ENCODE results near the gene PNLDC1.

PNLDC1 gene

DNA sequence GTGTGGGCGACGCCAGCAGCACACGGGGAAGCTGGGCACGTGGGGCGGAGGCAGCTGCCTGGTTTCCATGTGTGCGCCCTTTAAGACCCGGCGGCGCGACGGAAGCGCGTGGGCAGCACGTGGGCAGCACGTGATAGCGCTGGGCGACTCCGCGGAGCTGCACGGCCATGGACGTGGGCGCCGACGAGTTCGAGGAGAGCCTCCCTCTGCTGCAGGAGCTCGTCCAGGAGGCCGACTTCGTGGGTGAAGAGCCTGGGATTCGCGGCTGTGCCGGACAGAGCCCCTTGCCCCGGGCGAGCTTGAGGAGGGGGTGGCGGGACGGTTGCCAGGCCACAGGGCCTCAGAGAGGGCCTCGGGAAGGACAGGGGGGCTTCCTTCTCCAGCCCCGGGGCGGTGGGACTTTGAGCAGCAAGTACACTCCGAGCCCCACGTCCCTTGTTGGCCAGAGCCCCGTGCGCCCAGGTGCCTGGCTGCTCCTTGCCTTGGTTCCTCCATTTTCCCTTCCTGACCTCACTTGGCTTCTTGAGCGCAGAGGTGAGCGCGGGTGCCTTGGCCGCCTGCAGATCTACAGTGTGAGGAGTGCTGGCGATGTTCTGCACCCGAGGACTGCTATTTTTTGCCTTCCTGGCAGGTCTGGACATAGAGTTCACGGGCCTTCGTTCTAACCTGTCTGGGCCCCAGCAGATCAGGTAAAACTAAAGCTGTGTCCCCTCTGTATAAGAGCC lies at the start of gene PNLDC1:
Gene PNLDC1 (plus strand): TSS at position 136 of the 725 bp plus-strand sequence. CDS start 32 bp downstream, at position 168.
- no peak for DNase-seq

DNA sequence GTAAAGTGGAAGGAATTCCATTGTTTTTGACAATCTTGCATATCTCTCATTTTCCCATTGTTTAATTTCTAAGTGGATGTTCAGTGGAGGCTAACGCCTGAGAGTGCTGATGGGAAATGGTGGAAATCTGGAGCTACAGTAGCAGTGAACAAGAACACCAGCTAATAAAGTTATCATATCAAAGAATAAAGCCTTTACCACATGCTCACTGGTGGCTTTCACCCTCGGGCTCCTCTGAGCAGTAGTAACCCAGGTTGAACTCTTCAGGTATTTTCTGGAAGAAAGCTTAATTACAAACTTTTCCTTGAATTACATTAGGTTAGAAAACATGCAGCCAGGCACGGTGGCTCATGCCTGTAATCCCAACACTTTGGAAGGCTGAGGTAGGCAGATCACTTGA lies 48.6 kb upstream of the PNLDC1 start:
- no peak for DNase-seq

DNA sequence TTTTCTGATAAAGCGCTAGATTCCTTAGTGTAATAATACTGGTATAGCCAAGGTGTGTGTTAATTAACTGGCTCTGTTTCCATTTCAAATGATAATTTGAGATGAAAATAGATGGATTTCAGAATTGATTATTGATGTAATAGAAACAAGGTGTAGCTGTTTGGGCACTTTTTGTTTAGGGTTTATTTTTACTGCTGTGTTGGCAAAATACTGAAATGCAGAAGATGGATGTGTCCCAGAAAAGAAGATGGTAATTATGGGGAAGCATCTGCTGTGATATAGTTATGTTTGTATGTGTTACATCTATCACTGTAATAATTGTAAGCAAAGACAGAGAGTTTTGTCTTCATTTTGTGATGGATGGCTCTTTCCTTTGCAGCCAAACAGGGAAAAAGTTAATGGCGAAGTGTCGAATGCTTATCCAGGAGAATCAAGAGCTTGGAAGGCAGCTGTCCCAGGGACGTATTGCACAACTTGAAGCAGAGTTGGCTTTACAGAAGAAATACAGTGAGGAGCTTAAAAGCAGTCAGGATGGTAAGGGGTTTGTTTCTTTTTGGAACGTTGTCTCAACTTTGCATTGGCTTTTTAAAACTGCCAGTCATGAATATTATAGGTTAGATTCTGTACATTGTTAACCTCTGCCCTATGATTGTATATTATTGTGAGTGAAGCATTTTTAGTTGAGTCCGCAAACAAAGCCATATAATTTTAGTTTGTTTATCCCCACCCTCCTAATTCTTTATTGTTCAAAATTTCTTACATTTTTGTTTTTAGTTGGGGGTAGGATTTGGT lies 46.8 kb upstream of the PNLDC1 start:
- no peak for DNase-seq

DNA sequence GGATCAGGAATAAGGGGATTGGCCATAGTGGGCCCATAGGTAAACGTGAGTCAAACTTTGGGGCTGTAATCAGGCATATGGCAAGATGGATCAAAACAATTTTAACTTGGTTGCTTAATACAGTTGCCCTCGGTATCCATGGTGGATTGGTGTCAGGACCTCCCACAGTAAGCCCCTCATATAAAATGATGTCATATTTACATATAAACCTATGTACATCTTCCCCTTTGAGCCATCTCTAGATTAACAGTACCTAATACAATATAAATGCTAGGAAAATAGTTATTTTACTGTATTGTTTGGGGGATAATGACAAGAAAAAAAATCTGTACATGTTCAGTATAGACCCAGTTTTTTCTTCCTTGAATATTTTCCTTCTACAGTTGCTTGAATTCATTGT lies 45.7 kb upstream of the PNLDC1 start:
- no peak for DNase-seq

GRCh38 chr6:159754959-159755914 lies 44.8 kb upstream of the PNLDC1 start:
- peak in 12 of 51 donors; percentile 2 to 26 (median 8) for DNase-seq

- no peak for DNase-seq
Measured at GRCh38 chr6:159756508-159756907, 43.6 kb upstream of the PNLDC1 start.

DNA sequence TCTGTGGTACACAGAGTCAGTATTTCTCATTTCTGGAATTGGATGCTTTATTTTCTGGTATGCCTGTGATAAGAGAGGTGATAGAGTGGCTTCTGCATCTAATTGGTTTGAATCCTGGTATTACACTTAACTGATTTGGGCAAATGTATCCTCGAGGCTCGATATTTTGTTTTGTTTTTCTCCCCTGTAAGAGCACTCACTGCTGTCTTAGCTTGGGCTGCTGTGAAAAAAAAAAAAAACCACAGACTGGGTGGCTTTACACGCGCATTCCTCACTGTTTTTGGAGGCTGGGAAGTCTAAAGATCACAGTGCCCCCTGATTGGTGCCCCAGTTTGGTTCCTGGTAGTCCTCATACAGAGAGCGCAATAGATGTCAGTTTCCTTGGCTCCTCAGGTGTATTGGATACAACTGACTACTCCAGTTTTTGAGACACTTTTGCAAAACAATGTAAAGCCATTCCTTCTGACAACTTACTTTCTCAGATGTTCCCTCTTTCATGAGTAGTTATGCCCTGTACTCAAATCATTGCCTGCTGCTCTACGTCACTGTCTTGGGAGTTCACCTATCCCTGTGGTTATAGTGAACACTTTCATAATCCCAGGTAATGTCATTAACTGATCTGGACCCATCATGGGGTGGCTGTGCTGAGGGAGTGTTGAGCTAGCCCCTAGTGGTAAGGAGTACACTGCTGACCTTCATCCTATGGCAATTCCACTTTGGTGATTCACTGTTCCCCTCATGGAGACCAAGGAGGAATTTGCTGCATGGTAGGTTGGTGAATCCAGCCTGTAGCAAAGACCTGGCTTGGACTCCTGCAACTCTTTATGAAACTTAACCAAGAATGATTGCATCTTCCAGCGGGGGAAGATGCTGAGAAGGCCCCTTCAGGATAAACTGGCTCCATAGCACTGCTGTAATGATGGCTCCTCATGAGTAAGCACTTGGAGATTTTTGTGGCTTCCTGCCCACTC lies 41.8 kb upstream of the PNLDC1 start:
- no peak for DNase-seq

GRCh38 chr6:159759645-159760044 lies 40.4 kb upstream of the PNLDC1 start:
- DNase-seq, result no peak

DNA sequence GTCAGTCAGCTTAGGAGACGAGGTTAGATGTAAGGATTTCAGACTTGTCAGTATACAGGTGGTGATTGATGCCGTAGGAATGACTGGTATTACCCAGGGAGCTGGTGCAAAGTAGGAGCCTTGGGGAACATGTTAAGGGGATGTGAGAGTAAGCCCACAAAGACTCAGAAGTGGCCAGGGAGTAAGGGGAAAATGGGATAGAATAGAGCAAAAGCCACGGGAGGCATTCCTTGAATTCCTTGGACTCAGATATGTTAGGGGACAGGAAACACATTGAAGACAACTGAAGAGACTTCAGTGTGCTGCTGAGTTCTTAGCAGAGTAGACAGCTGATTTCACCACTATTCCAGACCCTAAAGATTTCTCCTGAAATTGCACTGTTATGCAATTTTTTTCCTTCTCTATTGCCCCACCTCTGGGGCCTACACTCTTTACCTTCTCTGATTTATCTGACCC lies 39.4 kb upstream of the PNLDC1 start:
- no peak for DNase-seq

DNA sequence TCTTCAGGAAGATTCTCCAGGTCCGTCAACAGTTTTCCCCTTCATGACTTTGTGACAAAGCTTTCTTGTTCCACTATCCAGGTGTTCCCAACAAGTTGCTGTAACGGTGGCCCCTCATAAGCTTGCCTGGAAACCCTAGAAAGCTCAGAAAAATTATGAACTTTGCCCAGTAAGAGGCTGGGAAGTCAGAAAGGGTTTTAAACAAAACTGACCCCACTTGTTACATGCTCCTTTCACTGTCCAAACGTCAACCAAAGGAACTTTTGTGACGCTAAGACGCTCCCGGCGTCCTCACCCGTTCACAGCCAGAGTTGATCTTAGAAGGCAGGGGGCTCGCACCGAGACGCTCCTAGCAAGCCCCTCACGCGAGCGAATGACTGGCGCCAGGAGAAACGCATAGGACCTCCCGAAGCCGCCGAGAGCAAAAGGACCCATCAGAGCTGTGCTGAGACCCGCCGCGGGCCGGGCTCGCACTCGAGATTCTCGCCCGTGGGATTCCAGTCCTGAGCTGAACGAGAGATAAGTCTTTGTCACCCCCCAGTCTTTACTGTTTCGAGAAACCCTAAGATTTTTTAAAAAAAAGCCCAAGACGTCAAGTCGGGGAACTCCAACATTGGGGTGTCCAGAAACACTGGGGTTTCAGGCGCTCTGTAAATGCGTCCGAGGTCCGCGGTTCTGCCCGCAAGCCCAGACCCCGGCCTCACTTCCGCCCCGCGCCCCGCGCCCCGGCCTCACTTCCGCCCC lies 38.8 kb upstream of the PNLDC1 start:
- peak in 21 of 51 donors; percentile 10 to 68 (median 41) for DNase-seq

GRCh38 chr6:159761873-159762680 lies 38.0 kb upstream of the PNLDC1 start, which contains the start of gene ACAT2:
Gene ACAT2, plus strand, starts transcription at chr6:159762045. Its CDS starts 43 bp downstream, at chr6:159762088.
- DNase-seq, result peak; percentile 72 to 99 (median 95)

- peak in 10 of 51 donors; percentile 10 to 65 (median 47) for DNase-seq
Measured at GRCh38 chr6:159762681-159763293, 37.3 kb upstream of the PNLDC1 start.

DNA sequence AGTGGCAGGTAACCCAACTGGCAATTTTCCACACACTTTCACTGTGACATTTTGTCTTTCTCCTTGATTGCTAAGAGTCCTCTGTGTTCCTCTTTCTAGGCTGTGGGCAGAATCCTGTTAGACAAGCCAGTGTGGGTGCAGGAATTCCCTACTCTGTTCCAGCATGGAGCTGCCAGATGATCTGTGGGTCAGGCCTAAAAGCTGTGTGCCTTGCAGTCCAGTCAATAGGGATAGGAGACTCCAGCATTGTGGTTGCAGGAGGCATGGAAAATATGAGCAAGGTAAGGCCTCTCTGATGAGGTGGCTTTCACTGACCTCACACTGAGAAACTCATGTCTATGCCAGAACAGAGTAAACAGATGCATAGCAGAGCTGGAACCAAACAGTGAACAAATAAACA lies 33.2 kb upstream of the PNLDC1 start:
- no peak for DNase-seq

DNA sequence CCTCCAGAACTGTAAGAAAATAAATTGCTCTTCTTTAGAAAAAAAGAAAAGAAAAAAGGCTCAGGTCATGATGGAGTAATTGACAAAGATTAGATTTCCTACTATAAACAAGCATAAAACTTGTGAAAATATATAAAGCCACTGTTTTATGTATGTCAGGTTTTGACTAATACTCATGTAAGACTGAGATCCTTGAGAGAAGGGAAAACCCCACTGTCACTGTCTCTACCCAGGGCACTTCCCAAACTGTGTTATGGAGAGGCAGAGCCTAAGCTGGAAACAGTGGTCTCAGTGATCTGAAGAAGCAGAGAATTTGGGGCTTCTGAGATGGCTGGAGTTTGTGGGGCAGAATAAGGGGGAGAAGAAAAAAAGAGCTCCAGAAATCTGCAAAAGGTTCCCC lies 30.6 kb upstream of the PNLDC1 start:
- DNase-seq, result no peak

DNA sequence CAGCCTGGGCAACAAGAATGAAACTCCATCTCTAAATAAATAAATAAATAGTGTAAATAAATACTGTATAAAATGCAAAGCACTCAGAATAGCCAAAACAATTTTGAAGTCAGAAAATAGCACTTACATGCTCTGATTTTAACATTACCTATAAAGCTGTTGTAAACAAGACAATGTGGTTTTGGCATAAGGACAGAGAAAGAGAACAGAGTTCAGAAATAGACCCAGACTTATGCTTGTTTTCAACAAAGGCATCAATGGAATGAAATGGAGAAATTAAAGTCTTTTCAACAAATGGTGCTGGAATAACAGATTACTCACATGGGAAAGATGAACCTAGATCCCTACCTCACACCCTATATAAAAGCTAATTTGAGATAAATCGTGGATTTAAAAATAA lies 27.9 kb upstream of the PNLDC1 start:
- DNase-seq, result no peak

DNA sequence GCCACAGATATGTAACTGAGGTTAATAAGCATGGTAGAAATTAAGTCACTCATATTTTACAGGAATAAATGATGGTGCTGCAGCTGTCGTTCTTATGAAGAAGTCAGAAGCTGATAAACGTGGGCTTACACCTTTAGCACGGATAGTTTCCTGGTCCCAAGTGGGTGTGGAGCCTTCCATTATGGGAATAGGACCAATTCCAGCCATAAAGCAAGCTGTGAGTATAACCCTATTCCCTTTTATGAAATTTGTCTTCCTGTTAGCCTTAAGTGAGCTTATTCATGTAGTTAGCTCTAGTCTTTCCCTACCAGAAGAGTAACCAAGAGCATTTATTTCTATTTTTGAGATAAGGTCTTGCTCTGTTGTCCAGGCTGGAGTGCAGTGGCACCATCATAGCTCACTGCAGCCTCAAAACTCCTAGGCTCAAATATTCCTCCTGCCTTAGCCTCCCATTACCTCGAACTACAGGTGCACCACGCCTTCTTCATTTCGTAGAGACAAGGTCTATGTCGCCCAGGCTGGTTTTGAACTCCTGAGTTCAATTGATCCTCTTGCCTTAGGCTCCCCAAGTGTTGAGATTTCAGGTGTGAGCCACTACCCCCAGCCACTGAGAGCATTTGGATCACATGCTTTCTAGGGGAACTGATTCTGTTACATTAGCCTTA lies 22.7 kb upstream of the PNLDC1 start:
- DNase-seq, result no peak

DNA sequence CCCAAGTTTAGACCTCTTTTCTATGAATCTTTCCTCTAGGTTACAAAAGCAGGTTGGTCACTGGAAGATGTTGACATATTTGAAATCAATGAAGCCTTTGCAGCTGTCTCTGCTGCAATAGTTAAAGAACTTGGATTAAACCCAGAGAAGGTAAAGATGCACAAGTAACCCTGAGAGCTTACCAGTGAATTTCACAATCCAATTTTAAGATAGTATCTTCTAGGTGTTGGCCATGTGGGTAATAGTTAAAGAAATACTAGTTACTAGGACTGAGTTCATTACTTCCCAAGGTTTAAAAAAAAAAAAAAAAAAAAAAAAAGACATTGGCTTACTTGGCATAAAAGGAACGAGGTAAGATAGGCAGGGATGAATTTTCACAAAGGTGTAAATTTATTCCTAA lies 21.9 kb upstream of the PNLDC1 start:
- no peak for DNase-seq

Data from hypothalamus (tissue), 51 donors.